Keratinocyte (primary cell): ENCODE data around the gene ZMIZ1. TPM values are rescaled to one million over a fixed set of nuclear protein-coding genes. Genes with fewer than 3 reads are reported as not detected.

ENCODE experiments used
- DNase-seq: peaks from one replicate; pipeline ENCODE4 v3.0.0-alpha.2; 2011; ENCODE audit warnings: low read depth, missing footprints, low spot score
- FAIRE-seq: peaks from 2 replicates; lab custom pipeline; 2011; peaks lifted over from hg19 to GRCh38; lab: Jason Lieb, UNC
- H2AFZ ChIP-seq: 2 replicates; pipeline ENCODE4 v1.6.0; 2012; ENCODE audit warnings: low read length, control low read depth, inconsistent platforms; ENCODE audit not compliant: control insufficient read depth
- H3K27ac ChIP-seq: 2 replicates; pipeline ENCODE4 v1.5.1; 2011; ENCODE audit warnings: low read length; ENCODE audit not compliant: control insufficient read depth, insufficient read depth
- H3K27me3 ChIP-seq: 3 replicates; pipeline ENCODE4 v1.6.0; 2011; ENCODE audit warnings: low read length; ENCODE audit not compliant: control insufficient read depth, insufficient read depth; ENCODE audit errors: extremely low read depth
- H3K36me3 ChIP-seq, 2 experiments: 2 replicates in 1 of 2; 3 replicates in 1 of 2; pipeline ENCODE4 v1.5.1; 2011; ENCODE audit warnings: low read length in 2 of 2, mild to moderate bottlenecking in 1 of 2; ENCODE audit not compliant: control insufficient read depth in 2 of 2, insufficient read depth in 2 of 2; ENCODE audit errors: extremely low read depth in 1 of 2
- H3K4me1 ChIP-seq: 3 replicates; pipeline ENCODE4 v1.5.1; 2011; ENCODE audit warnings: low read length; ENCODE audit not compliant: control insufficient read depth, insufficient read depth; ENCODE audit errors: extremely low read depth
- H3K4me2 ChIP-seq: 3 replicates; pipeline ENCODE4 v1.6.0; 2011; ENCODE audit warnings: low read depth, low read length; ENCODE audit not compliant: control insufficient read depth, insufficient read depth; ENCODE audit errors: extremely low read depth
- H3K4me3 ChIP-seq, 3 experiments: fragments of 200-600 bp in 1 of 3; sonication (generic) in 1 of 3; 2 replicates in 2 of 3; 3 replicates in 1 of 3; pipeline ENCODE4 v1.5.1; 2011 to 2016; ENCODE audit warnings: low read length in 3 of 3, mild to moderate bottlenecking in 3 of 3, control low read depth in 2 of 3, inconsistent platforms in 1 of 3, low read depth in 1 of 3, mixed read lengths in 1 of 3, mixed run types in 1 of 3, moderate library complexity in 1 of 3; ENCODE audit not compliant: control insufficient read depth in 2 of 3, insufficient read depth in 2 of 3; ENCODE audit errors: extremely low read depth in 1 of 3
- H3K79me2 ChIP-seq: 2 replicates; pipeline ENCODE4 v1.6.0; 2012; ENCODE audit warnings: low read length; ENCODE audit not compliant: control insufficient read depth, insufficient read depth
- H3K9ac ChIP-seq: 3 replicates; pipeline ENCODE4 v1.6.0; 2011; ENCODE audit warnings: low read length; ENCODE audit not compliant: control insufficient read depth, insufficient read depth; ENCODE audit errors: extremely low read depth
- H3K9me1 ChIP-seq: 3 replicates; pipeline ENCODE4 v1.6.0; 2011; ENCODE audit warnings: low read length; ENCODE audit not compliant: control insufficient read depth, insufficient read depth; ENCODE audit errors: extremely low read depth
- H3K9me3 ChIP-seq: 2 replicates; pipeline ENCODE4 v1.5.1; 2012; ENCODE audit warnings: low read depth, low read length; ENCODE audit not compliant: control insufficient read depth
- H4K20me1 ChIP-seq: 3 replicates; pipeline ENCODE4 v1.6.0; 2011; ENCODE audit warnings: low read length; ENCODE audit not compliant: control insufficient read depth, insufficient read depth; ENCODE audit errors: extremely low read depth
- EZH2 ChIP-seq: IDR thresholded peaks from one replicate; pipeline ENCODE4 v1.6.1; 2012; ENCODE audit warnings: inconsistent platforms, mild to moderate bottlenecking, low read length, moderate library complexity
- dilution Hi-C: fragments of 300-500 bp; cut with MboI; formaldehyde crosslinking; loops from one replicate; pipeline ENCODE4 v1.7.0; 2020; ENCODE audit warnings: low sequenced_read_pairs; ENCODE audit not compliant: extremely low pct_ligation_motif_present
- polyA plus RNA-seq, 5 experiments: library from polyadenylated mRNA; depleted of rRNA in 3 of 5; stranded (reverse) in 3 of 5; stranded (forward) in 1 of 5; unstranded in 1 of 5; fragments of >200 nt; gene quantifications; 1 replicate in 1 of 5; 2 replicates in 3 of 5; 3 replicates in 1 of 5; pipeline versions ENCODE4 v1.2.1 to v1.2.3, GENCODE V29; 2011 to 2012; ENCODE audit warnings: missing spikeins in 2 of 5, low read depth in 1 of 5, low replicate concordance in 1 of 5
- TF ChIP-seq, protein P1 (sequence below), 3 experiments: IDR thresholded peaks in 1 of 3; conservative IDR thresholded peaks in 1 of 3; optimal IDR thresholded peaks in 1 of 3; 2 replicates in 2 of 3; 3 replicates in 1 of 3; pipeline versions ENCODE3 to v1.5.1; 2011; ENCODE audit warnings: low read length in 3 of 3, mild to moderate bottlenecking in 3 of 3, moderate library complexity in 2 of 3, control low read depth in 1 of 3, inconsistent platforms in 1 of 3; ENCODE audit not compliant: insufficient read depth in 2 of 3; ENCODE audit errors: extremely low read depth in 1 of 3

ZMIZ1 gene
- polyA plus RNA-seq, 1 donor (not counting 4 experiments of a cell fraction or from before 2014, with no cell fraction given) = 1.8 TPM

DNA sequence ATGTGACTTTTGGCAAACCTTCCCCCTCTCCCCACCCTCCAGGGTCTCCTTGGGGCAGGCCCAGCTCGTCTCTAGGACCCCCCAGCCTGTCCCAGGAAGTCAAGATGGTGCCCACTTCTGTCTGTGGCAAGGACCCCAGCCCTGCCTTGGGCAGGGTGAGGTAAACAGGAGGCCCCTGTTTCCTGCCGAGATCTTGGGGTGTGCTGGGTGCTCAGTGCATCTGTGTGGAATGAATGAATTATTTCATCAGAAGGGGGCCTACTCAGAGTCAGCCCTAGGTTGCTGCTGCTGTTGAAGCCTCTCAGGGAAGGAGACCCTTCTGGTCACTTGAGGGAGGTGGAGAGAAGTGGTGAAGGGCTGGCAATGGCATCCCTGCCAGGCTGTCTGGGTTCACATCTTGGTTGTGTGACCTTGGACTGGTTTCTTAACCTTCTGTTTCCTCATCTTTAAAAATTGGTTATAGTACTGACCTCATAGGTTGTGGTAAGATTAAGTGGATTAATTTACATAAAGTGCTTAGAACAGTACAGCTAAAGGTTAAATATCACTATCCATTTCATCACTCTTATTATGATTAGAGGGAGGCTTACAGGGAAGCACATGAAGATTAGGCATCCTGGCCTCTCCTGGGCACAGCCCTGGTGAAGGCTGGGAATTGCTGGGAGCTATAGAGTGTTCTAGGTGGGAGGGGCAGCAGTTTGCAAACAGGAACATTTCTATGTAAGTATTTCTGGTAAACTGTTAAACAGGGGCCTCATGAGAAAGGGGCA lies 67.7 kb downstream of the ZMIZ1 start:
- dilution Hi-C loops = no loop called here
- Histone ChIP-seq H3K27ac (no peak overlapping the region), H3K79me2 (no peaks in the 10 kb centered on the region), H3K9me1 (no peaks in the 10 kb centered on the region), H3K36me3 (peaks cover 0 to 6% of the 10 kb centered on the region in 2 experiments), H3K9ac (no peak overlapping the region), H3K4me3 (no peak overlapping the region), H3K4me1 (no peaks in the 10 kb centered on the region), H3K9me3 (no peaks in the 10 kb centered on the region), H2AFZ (no peak overlapping the region), H4K20me1 (no peaks in the 10 kb centered on the region), H3K4me2 (no peak overlapping the region), H3K27me3 (no peaks in the 10 kb centered on the region)
- DNase-seq (no peak), FAIRE-seq (no peak)
- TF ChIP-seq EZH2 = no peak
- TF ChIP-seq, protein P1, sequence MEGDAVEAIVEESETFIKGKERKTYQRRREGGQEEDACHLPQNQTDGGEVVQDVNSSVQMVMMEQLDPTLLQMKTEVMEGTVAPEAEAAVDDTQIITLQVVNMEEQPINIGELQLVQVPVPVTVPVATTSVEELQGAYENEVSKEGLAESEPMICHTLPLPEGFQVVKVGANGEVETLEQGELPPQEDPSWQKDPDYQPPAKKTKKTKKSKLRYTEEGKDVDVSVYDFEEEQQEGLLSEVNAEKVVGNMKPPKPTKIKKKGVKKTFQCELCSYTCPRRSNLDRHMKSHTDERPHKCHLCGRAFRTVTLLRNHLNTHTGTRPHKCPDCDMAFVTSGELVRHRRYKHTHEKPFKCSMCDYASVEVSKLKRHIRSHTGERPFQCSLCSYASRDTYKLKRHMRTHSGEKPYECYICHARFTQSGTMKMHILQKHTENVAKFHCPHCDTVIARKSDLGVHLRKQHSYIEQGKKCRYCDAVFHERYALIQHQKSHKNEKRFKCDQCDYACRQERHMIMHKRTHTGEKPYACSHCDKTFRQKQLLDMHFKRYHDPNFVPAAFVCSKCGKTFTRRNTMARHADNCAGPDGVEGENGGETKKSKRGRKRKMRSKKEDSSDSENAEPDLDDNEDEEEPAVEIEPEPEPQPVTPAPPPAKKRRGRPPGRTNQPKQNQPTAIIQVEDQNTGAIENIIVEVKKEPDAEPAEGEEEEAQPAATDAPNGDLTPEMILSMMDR (optimal IDR thresholded peaks at IDR 0.05 in 1 of 3, IDR thresholded peaks at IDR 0.05 in 1 of 3, conservative IDR thresholded peaks at IDR 0.05 in 1 of 3; ENCODE audit: extremely low read depth in 1 of 3, insufficient read depth in 2 of 3, low read length in 3 of 3) = no peak

DNA sequence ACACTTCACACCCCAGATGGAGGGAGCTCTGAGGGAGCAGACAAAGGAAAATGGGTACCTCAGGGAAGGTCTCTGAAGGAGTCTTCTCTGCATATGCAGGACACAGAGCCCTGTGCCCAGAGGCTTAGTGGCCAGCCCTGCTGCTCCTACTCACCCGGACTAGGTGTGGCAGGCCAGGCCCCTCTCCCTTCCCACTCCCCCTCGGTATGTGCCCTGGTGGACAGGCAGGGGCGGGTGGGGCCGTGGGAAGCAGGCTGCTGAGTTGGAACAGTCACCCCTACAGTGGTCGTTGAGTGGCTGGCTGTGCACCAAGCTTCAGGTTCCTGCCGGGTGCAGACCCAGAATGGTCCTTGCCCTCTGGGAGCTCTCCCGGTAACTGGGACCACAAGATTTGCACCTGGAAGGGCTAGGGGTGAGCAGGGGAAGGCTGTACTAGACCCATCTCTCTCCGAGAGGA lies 68.6 kb downstream of the ZMIZ1 start:
- H3K27me3 ChIP-seq = no peaks in the 10 kb centered on the region
- H3K79me2 ChIP-seq = no peaks in the 10 kb centered on the region
- no peak for FAIRE-seq
- H3K9me1 ChIP-seq = no peaks in the 10 kb centered on the region
- no peaks in the 10 kb centered on the region for H3K9me3 ChIP-seq
- TF ChIP-seq EZH2 = no peak
- TF ChIP-seq, protein P1 (optimal IDR thresholded peaks at IDR 0.05 in 1 of 3, IDR thresholded peaks at IDR 0.05 in 1 of 3, conservative IDR thresholded peaks at IDR 0.05 in 1 of 3; ENCODE audit: extremely low read depth in 1 of 3, insufficient read depth in 2 of 3, low read length in 3 of 3) = no peak
- H3K9ac ChIP-seq = no peak overlapping the region
- DNase-seq = no peak
- no peak overlapping the region for H3K27ac ChIP-seq
- dilution Hi-C loops = no loop called here
- no peaks in the 10 kb centered on the region for H4K20me1 ChIP-seq
- no peaks in the 10 kb centered on the region for H3K4me1 ChIP-seq
- peaks cover 0 to 6% of the 10 kb centered on the region in 2 experiments for H3K36me3 ChIP-seq
- H3K4me3 ChIP-seq = no peak overlapping the region
- H3K4me2 ChIP-seq = no peak overlapping the region
- no peak overlapping the region for H2AFZ ChIP-seq
